ENCODE data around the gene IL17RA.

Gene IL17RA

GRCh38 chr22:17085277-17086181, 729 bp downstream of the IL17RA start:
- DNase-seq, result no peak

- DNase-seq, result no peak
Measured at GRCh38 chr22:17086296-17086695, 1.5 kb downstream of the IL17RA start.

- no peak for DNase-seq
Measured at GRCh38 chr22:17086788-17087497, 2.1 kb downstream of the IL17RA start.

- DNase-seq, result no peak
Measured at GRCh38 chr22:17087498-17088131, 2.8 kb downstream of the IL17RA start.

- DNase-seq, result no peak
Measured at GRCh38 chr22:17090550-17090949, 5.8 kb downstream of the IL17RA start.

GRCh38 chr22:17091851-17092250, 7.1 kb downstream of the IL17RA start:
- DNase-seq, result no peak

GRCh38 chr22:17093081-17093480, 8.3 kb downstream of the IL17RA start:
- no peak for DNase-seq

GRCh38 chr22:17095538-17095937, 10.7 kb downstream of the IL17RA start:
- DNase-seq, result no peak

- no peak for DNase-seq
Measured at GRCh38 chr22:17096071-17096470, 11.3 kb downstream of the IL17RA start.

GRCh38 chr22:17097062-17097461, 12.3 kb downstream of the IL17RA start:
- no peak for DNase-seq

GRCh38 chr22:17097701-17098100, 12.9 kb downstream of the IL17RA start:
- DNase-seq, result no peak

GRCh38 chr22:17098379-17098819, 13.6 kb downstream of the IL17RA start:
- no peak for DNase-seq

GRCh38 chr22:17100621-17101020, 15.8 kb downstream of the IL17RA start:
- no peak for DNase-seq

GRCh38 chr22:17101475-17102296, 16.9 kb downstream of the IL17RA start:
- no peak for DNase-seq

GRCh38 chr22:17102297-17102667, 17.5 kb downstream of the IL17RA start:
- DNase-seq, result no peak

- no peak for DNase-seq
Measured at GRCh38 chr22:17103351-17103750, 18.6 kb downstream of the IL17RA start.

- no peak for DNase-seq
Measured at GRCh38 chr22:17104336-17104935, 19.6 kb downstream of the IL17RA start.

GRCh38 chr22:17105143-17106129, 20.6 kb downstream of the IL17RA start:
- no peak for DNase-seq

- DNase-seq, result no peak
Measured at GRCh38 chr22:17106161-17106784, 21.5 kb downstream of the IL17RA start.

GRCh38 chr22:17106785-17107546, 22.2 kb downstream of the IL17RA start:
- no peak for DNase-seq

All from NCI-H510A treated with DMSO at 0.1 percent for 48 hours (cell line).